ENCODE results near the gene SERPINE3. TPM values are rescaled to one million over a fixed set of nuclear protein-coding genes. Genes with fewer than 3 reads are reported as not detected.

The SERPINE3 gene
- polyA plus RNA-seq, 1 experiment = not detected

DNA sequence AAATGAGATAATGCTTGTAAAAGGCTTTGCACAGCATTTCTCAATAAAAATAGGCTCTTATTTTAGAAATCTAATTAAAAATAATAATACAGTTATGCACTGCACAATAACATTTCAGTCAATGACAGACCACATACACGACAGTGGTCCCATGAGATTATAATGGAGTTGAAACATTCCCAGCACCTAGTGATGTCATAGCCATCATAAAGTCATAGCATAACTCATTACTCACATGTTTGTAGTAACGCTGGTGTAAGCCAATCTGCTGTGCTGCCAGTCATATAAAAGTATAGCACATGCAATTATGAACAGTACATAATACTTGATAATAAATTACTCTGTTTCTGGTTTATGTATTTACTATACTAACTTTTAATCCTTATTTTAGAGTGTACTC is 12.7 kb upstream of the SERPINE3 start:
- Histone ChIP-seq H3K27me3 (ENCODE audit: control insufficient read depth, insufficient read depth, low read length) (peaks cover 10% of the 10 kb centered on the region), H3K4me3 (ENCODE audit: low read depth, low read length) (no peak overlapping the region), H3K9me3 (ENCODE audit: control insufficient read depth, insufficient read depth, low read length) (no peaks in the 10 kb centered on the region), H3K27ac (ENCODE audit: low read depth, low read length) (no peak overlapping the region)
- TF ChIP-seq CTCF (IDR thresholded peaks at IDR 0.05; ENCODE audit: low read depth, low read length) = no peak
- POLR2A ChIA-PET = no interaction called here
- CTCF ChIA-PET = no interaction called here
- DNase-seq (ENCODE audit: low read depth, low spot score) = no peak

DNA sequence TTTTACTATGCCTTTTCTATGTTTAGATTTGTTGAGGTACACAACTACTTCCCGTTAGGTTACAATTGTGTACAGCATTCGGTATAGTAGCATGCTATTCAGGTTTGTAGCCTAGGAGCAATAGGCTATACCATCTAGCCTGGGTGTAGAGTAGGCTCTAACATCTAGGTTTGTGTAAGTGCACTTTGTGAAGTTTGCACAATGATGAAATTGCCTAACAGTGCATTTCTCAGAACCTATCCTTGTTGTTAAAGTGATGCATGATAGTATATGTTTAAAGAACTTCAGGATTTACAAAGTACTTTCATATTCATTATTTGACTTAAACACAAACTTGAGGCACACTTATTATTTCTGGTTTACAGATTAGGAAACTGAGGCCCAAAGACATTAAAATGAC is 11.5 kb upstream of the SERPINE3 start:
- H3K9me3 ChIP-seq (ENCODE audit: control insufficient read depth, insufficient read depth, low read length) = no peaks in the 10 kb centered on the region
- POLR2A ChIA-PET = no interaction called here
- peaks cover 4% of the 10 kb centered on the region for H3K27me3 ChIP-seq (ENCODE audit: control insufficient read depth, insufficient read depth, low read length)
- no peak for TF ChIP-seq CTCF (IDR thresholded peaks at IDR 0.05; ENCODE audit: low read depth, low read length)
- H3K27ac ChIP-seq (ENCODE audit: low read depth, low read length) = no peak overlapping the region
- no peak overlapping the region for H3K4me3 ChIP-seq (ENCODE audit: low read depth, low read length)
- DNase-seq (ENCODE audit: low read depth, low spot score) = no peak
- CTCF ChIA-PET = no interaction called here

GRCh38 chr13:51328488-51328887 is 11.0 kb upstream of the SERPINE3 start:
- POLR2A ChIA-PET = no interaction called here
- CTCF ChIA-PET = interaction anchor here (2.0 kb wide), 1 partner anchor 42 kb away, joined by 9 read pairs; no protein-coding TSS in a partner anchor
- Histone ChIP-seq H3K27me3 (ENCODE audit: control insufficient read depth, insufficient read depth, low read length) (peaks cover 2% of the 10 kb centered on the region), H3K9me3 (ENCODE audit: control insufficient read depth, insufficient read depth, low read length) (no peaks in the 10 kb centered on the region), H3K27ac (ENCODE audit: low read depth, low read length) (no peak overlapping the region), H3K4me3 (ENCODE audit: low read depth, low read length) (no peak overlapping the region)
- no peak for TF ChIP-seq CTCF (IDR thresholded peaks at IDR 0.05; ENCODE audit: low read depth, low read length)
- DNase-seq (ENCODE audit: low read depth, low spot score) = no peak

- Histone ChIP-seq H3K9me3 (ENCODE audit: control insufficient read depth, insufficient read depth, low read length) (no peaks in the 10 kb centered on the region), H3K27ac (ENCODE audit: low read depth, low read length) (no peak overlapping the region), H3K4me3 (ENCODE audit: low read depth, low read length) (no peak overlapping the region), H3K27me3 (ENCODE audit: control insufficient read depth, insufficient read depth, low read length) (peaks cover 2% of the 10 kb centered on the region)
- TF ChIP-seq CTCF (IDR thresholded peaks at IDR 0.05; ENCODE audit: low read depth, low read length) = no peak
- no peak for DNase-seq (ENCODE audit: low read depth, low spot score)
- ChIA-PET POLR2A (no interaction called here), CTCF (interaction anchor here (0.9 to 2.0 kb wide), 2 partner anchors 43 to 204 kb away, joined by 3 to 9 read pairs; no protein-coding TSS in a partner anchor)
These were observed 9.9 kb upstream of the SERPINE3 start for GRCh38 chr13:51329606-51330005.

- DNase-seq (ENCODE audit: low read depth, low spot score) = no peak
- Histone ChIP-seq H3K4me3 (ENCODE audit: low read depth, low read length) (no peak overlapping the region), H3K27me3 (ENCODE audit: control insufficient read depth, insufficient read depth, low read length) (peaks cover 2% of the 10 kb centered on the region), H3K27ac (ENCODE audit: low read depth, low read length) (no peak overlapping the region), H3K9me3 (ENCODE audit: control insufficient read depth, insufficient read depth, low read length) (no peaks in the 10 kb centered on the region)
- ChIA-PET POLR2A (no interaction called here), CTCF (no interaction called here)
- no peak for TF ChIP-seq CTCF (IDR thresholded peaks at IDR 0.05; ENCODE audit: low read depth, low read length)
These were observed 8.7 kb upstream of the SERPINE3 start for GRCh38 chr13:51330791-51331190.

Data from AG04450 (cell line).